Peyer's patch (tissue), 4 donors: ENCODE data around the gene CHAF1B.
"Not testable (repeated sequence)": the region's sequence is repeated elsewhere in the genome, so short reads cannot be mapped to it uniquely, and the experiment has no call there.

Experiments
- CTCF ChIP-seq, 6 experiments: fragments of 450-650 bp in 4 of 6; fragments of 200-600 bp in 2 of 6; sonication (generic) in 1 of 6; IDR thresholded peaks; one replicate each; pipeline ENCODE4 v1.5.1; 2017 to 2019; ENCODE audit warnings: antibody characterized with exemption in 6 of 6, mild to moderate bottlenecking in 3 of 6, moderate library complexity in 1 of 6
- POLR2A ChIP-seq, 2 donors: fragments of 450-650 bp; IDR thresholded peaks; one replicate each; pipeline ENCODE4 v1.5.1; 2017; ENCODE audit warnings: antibody characterized with exemption in 2 of 2, mild to moderate bottlenecking in 2 of 2, moderate library complexity in 2 of 2

- not testable (repeated sequence) for TF ChIP-seq CTCF, POLR2A (IDR thresholded peaks at IDR 0.05)
Measured at GRCh38 chr21:36342581-36342980, 42.6 kb upstream of the CHAF1B start.
